ENCODE data around the gene SEMA5B.

SEMA5B gene

DNA sequence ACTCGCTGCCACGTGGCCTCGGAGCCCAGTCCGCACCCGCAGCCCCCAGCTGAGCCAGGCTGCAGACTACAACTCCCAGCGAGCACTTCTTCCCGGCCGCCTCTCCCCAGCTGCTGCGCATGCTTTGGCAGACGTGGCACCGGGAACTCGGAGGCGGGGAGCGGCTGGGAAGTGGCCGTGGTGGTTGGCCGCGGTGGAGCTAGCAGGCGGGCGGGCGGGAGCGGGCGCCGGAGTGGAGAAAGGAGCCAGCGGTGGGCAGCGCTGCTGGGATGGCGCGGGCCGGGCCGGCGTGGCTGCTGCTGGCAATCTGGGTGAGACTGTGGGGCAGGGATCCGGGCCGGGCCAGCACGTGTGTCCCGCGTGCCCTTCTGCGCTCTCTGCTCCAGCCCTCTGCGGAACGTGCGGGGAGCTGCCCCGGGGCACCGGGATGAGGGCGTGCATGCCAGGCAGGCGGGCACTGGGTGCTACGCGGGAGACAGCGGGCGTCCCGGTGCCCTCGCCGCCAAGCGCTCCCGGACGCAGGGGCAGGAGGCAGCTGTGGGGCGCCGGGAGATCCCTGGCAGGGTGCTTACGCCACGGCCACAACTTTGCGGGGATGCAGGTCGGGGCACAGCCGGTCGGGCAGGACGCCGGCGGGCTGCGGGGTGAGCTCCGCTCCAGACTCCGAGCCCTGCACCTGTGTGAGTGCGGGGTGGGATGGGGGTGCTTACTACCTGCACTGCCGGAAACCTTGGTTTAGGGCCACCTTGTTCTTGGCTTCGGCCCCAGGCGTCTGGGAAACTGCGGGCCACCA, 39.5 kb upstream of the SEMA5B start, which contains the start of gene PDIA5 (continued):
- TF ChIP-seq ZNF76 (tag by site-specific recombination; IDR thresholded peaks at IDR 0.05; ENCODE audit: borderline replicate concordance, low read depth) (peak; percentile 95), KLF16 (tag by site-specific recombination; IDR thresholded peaks at IDR 0.05) (peak; percentile 47; the same call in 1 of the 2 replicates), ZNF2 (tag by site-specific recombination; IDR thresholded peaks at IDR 0.05) (0 out of 2 replicates have a peak, but pooled peaks have one; percentile 28), HOXC10 (CRISPR knock-in tag; IDR thresholded peaks at IDR 0.05) (0 out of 2 replicates have a peak, but pooled peaks have one; percentile 73), KLF10 (tag by site-specific recombination; IDR thresholded peaks at IDR 0.05) (no peak; the same call in 1 of the 2 replicates), SP3 (tag by site-specific recombination; IDR thresholded peaks at IDR 0.05) (peak; percentile 67), KLF8 (tag by site-specific recombination; IDR thresholded peaks at IDR 0.05) (peak; percentile 30), ZXDB (tag by site-specific recombination; IDR thresholded peaks at IDR 0.05) (peak; percentile 65), ZNF391 (tag by site-specific recombination; IDR thresholded peaks at IDR 0.05; ENCODE audit: borderline replicate concordance, low read depth) (0 out of 2 replicates have a peak, but pooled peaks have one; percentile 22), EGR2 (tag by site-specific recombination; IDR thresholded peaks at IDR 0.05; ENCODE audit: low read depth) (peak; percentile 29; the same call in 1 of the 2 replicates), ZNF211 (tag by site-specific recombination; IDR thresholded peaks at IDR 0.05; ENCODE audit: low read depth) (no peak), ZNF707 (tag by site-specific recombination; IDR thresholded peaks at IDR 0.05) (no peak), ZNF600 (tag by site-specific recombination; IDR thresholded peaks at IDR 0.05) (peak; percentile 80; the same call in 1 of the 2 replicates), ZNF121 (tag by site-specific recombination; IDR thresholded peaks at IDR 0.05) (no peak), ZNF501 (tag by site-specific recombination; IDR thresholded peaks at IDR 0.05) (peak; percentile 69), ZFP37 (tag by site-specific recombination; IDR thresholded peaks at IDR 0.05) (peak; percentile 58; the same call in 1 of the 2 replicates), ZNF610 (tag by site-specific recombination; IDR thresholded peaks at IDR 0.05; ENCODE audit: borderline replicate concordance) (peak; percentile 57; the same call in 1 of the 2 replicates), ZNF423 (tag by site-specific recombination; IDR thresholded peaks at IDR 0.05) (peak; percentile 9; the same call in 1 of the 2 replicates), ZNF266 (tag by site-specific recombination; IDR thresholded peaks at IDR 0.05; ENCODE audit: low read depth) (no peak), ZNF184 (tag by site-specific recombination; IDR thresholded peaks at IDR 0.05) (no peak), MZF1 (tag by site-specific recombination; IDR thresholded peaks at IDR 0.05; ENCODE audit: borderline replicate concordance) (peak; percentile 52; the same call in 1 of the 2 replicates), ZNF843 (tag by site-specific recombination; IDR thresholded peaks at IDR 0.05) (0 out of 2 replicates have a peak, but pooled peaks have one; percentile 30), SCRT1 (tag by site-specific recombination; IDR thresholded peaks at IDR 0.05; ENCODE audit: borderline replicate concordance) (no peak), ZNF629 (tag by site-specific recombination; IDR thresholded peaks at IDR 0.05) (0 out of 2 replicates have a peak, but pooled peaks have one; percentile 9), ZNF302 (tag by site-specific recombination; IDR thresholded peaks at IDR 0.05; ENCODE audit: low read depth) (no peak)
- TF ChIP-seq, protein P1, sequence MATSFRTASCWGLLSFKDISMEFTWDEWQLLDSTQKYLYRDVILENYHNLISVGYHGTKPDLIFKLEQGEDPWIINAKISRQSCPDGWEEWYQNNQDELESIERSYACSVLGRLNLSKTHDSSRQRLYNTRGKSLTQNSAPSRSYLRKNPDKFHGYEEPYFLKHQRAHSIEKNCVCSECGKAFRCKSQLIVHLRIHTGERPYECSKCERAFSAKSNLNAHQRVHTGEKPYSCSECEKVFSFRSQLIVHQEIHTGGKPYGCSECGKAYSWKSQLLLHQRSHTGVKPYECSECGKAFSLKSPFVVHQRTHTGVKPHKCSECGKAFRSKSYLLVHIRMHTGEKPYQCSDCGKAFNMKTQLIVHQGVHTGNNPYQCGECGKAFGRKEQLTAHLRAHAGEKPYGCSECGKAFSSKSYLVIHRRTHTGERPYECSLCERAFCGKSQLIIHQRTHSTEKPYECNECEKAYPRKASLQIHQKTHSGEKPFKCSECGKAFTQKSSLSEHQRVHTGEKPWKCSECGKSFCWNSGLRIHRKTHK (tag by site-specific recombination; IDR thresholded peaks at IDR 0.05): no peak
- TF ChIP-seq, protein P2, sequence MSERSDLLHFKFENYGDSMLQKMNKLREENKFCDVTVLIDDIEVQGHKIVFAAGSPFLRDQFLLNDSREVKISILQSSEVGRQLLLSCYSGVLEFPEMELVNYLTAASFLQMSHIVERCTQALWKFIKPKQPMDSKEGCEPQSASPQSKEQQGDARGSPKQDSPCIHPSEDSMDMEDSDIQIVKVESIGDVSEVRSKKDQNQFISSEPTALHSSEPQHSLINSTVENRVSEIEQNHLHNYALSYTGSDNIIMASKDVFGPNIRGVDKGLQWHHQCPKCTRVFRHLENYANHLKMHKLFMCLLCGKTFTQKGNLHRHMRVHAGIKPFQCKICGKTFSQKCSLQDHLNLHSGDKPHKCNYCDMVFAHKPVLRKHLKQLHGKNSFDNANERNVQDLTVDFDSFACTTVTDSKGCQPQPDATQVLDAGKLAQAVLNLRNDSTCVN (tag by site-specific recombination; optimal IDR thresholded peaks at IDR 0.05): peak; percentile 91
- TF ChIP-seq, protein P3, sequence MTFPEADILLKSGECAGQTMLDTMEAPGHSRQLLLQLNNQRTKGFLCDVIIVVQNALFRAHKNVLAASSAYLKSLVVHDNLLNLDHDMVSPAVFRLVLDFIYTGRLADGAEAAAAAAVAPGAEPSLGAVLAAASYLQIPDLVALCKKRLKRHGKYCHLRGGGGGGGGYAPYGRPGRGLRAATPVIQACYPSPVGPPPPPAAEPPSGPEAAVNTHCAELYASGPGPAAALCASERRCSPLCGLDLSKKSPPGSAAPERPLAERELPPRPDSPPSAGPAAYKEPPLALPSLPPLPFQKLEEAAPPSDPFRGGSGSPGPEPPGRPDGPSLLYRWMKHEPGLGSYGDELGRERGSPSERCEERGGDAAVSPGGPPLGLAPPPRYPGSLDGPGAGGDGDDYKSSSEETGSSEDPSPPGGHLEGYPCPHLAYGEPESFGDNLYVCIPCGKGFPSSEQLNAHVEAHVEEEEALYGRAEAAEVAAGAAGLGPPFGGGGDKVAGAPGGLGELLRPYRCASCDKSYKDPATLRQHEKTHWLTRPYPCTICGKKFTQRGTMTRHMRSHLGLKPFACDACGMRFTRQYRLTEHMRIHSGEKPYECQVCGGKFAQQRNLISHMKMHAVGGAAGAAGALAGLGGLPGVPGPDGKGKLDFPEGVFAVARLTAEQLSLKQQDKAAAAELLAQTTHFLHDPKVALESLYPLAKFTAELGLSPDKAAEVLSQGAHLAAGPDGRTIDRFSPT (tag by site-specific recombination; IDR thresholded peaks at IDR 0.05): peak; percentile 95
- TF ChIP-seq, protein P4, sequence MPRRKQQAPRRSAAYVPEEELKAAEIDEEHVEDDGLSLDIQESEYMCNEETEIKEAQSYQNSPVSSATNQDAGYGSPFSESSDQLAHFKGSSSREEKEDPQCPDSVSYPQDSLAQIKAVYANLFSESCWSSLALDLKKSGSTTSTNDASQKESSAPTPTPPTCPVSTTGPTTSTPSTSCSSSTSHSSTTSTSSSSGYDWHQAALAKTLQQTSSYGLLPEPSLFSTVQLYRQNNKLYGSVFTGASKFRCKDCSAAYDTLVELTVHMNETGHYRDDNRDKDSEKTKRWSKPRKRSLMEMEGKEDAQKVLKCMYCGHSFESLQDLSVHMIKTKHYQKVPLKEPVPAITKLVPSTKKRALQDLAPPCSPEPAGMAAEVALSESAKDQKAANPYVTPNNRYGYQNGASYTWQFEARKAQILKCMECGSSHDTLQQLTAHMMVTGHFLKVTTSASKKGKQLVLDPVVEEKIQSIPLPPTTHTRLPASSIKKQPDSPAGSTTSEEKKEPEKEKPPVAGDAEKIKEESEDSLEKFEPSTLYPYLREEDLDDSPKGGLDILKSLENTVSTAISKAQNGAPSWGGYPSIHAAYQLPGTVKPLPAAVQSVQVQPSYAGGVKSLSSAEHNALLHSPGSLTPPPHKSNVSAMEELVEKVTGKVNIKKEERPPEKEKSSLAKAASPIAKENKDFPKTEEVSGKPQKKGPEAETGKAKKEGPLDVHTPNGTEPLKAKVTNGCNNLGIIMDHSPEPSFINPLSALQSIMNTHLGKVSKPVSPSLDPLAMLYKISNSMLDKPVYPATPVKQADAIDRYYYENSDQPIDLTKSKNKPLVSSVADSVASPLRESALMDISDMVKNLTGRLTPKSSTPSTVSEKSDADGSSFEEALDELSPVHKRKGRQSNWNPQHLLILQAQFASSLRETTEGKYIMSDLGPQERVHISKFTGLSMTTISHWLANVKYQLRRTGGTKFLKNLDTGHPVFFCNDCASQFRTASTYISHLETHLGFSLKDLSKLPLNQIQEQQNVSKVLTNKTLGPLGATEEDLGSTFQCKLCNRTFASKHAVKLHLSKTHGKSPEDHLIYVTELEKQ (tag by site-specific recombination; IDR thresholded peaks at IDR 0.05; ENCODE audit: borderline replicate concordance): no peak
- TF ChIP-seq, protein P5, sequence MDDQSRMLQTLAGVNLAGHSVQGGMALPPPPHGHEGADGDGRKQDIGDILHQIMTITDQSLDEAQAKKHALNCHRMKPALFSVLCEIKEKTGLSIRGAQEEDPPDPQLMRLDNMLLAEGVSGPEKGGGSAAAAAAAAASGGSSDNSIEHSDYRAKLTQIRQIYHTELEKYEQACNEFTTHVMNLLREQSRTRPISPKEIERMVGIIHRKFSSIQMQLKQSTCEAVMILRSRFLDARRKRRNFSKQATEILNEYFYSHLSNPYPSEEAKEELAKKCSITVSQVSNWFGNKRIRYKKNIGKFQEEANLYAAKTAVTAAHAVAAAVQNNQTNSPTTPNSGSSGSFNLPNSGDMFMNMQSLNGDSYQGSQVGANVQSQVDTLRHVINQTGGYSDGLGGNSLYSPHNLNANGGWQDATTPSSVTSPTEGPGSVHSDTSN (CRISPR knock-in tag; IDR thresholded peaks at IDR 0.05): peak; percentile 38; the same call in 1 of the 2 replicates

All from HEK293 (cell line).